GM08714 (cell line): Measurements from ENCODE around the gene VIM.

ENCODE experiments used
- H3K4me3 ChIP-seq: fragments of 200-500 bp; sonication (Bioruptor generic); 2 replicates; pipeline ENCODE4 v1.5.1; 2014; ENCODE audit warnings: mild to moderate bottlenecking, low read length, inconsistent platforms
- ZNF274 ChIP-seq: IDR thresholded peaks from 2 replicates; pipeline ENCODE4 v1.6.1; 2012; ENCODE audit warnings: mild to moderate bottlenecking, low read depth, low read length

VIM gene

DNA sequence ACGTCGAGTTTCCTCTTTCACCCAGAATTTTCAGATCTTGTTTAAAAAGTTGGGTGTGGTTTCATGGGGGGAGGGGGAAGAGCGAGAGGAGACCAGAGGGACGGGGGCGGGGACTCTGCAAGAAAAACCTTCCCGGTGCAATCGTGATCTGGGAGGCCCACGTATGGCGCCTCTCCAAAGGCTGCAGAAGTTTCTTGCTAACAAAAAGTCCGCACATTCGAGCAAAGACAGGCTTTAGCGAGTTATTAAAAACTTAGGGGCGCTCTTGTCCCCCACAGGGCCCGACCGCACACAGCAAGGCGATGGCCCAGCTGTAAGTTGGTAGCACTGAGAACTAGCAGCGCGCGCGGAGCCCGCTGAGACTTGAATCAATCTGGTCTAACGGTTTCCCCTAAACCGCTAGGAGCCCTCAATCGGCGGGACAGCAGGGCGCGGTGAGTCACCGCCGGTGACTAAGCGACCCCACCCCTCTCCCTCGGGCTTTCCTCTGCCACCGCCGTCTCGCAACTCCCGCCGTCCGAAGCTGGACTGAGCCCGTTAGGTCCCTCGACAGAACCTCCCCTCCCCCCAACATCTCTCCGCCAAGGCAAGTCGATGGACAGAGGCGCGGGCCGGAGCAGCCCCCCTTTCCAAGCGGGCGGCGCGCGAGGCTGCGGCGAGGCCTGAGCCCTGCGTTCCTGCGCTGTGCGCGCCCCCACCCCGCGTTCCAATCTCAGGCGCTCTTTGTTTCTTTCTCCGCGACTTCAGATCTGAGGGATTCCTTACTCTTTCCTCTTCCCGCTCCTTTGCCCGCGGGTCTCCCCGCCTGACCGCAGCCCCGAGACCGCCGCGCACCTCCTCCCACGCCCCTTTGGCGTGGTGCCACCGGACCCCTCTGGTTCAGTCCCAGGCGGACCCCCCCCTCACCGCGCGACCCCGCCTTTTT, at the start of gene VIM:
VIM (plus strand) TSS at position 151 of the 925 bp plus-strand sequence. CDS start 1,182 bp downstream, outside the sequence.
- TF ChIP-seq ZNF274 = no peak
- H3K4me3 ChIP-seq = peak within 1 kb of the TSS; percentile 64

DNA sequence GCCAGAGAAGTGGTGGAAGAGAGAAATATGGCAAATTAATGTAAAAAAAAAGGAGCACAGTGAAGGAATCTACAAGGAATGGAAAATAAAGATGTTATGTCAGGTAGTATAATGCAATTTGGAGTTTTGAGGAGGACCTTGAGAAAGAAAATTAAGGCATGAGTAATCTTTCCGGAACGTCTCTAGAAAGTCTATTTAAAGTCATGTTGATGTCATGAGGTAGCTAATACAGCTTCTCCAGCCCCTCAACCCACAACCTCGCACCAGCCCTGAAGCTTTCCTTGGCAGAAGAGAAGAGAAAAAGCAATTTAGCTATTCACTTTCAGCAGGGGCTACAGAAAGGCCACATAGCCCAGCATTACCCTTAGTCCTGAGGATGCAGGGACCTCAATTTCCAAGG, 49.0 kb upstream of the VIM start:
- H3K4me3 ChIP-seq = no peak overlapping the region
- TF ChIP-seq ZNF274 = no peak

DNA sequence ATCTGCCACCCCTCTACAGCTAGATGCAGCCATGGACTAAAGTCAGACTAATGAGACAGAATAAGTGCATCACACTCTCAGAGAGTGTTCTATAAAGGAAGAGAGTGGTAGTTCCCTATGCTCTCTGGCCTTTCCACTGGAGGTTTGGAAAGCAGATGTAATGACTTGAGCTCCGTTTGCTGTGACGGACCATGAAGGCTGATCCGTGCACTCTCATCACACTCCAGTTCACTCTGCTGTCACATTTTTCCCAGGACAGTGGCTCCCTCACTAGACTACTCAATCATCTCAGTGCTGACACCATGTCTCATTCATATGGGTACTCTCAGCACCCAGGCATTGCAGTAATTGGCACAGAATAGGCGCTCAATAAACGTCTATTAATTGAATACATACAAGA, 46.9 kb upstream of the VIM start:
- H3K4me3 ChIP-seq = no peak overlapping the region
- no peak for TF ChIP-seq ZNF274

DNA sequence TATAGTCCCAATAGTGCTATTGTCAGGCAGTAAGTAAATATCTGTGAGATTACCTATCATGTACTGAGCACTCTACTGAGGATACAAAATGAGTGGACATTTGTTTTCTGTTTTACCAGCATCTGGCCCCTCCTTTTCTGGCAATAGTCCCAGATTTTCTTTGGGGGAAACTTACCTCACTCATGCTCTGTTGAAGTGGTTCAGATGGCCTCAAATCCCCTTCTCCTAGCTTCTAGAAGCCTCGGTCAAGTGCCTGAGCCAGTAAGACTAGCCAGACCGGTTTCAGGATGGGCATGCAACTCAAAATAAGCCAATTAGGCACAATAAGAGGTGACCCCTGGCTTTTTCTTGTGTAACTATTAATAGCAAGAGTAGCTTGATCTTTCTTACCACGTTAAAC, 46.3 kb upstream of the VIM start:
- TF ChIP-seq ZNF274 = no peak
- H3K4me3 ChIP-seq = no peak overlapping the region

DNA sequence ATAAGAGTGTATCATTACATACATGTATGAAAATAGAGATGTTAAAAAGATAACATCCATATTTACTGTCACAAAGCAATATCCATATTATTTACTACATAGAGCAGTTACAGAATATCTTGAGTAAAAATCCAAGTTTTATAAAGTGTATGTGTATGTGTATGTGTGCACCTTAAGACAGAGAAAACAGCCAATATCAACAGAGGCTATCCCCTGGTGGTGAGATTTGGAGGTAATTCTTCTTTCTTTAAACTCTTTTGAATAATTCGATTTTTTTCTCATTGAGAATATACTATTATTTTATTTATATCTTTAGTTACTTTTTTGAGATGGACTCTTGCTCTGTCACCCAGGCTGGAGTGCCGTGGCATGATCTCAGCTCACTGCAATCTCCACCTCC, 44.9 kb upstream of the VIM start:
- TF ChIP-seq ZNF274 = no peak
- no peak overlapping the region for H3K4me3 ChIP-seq

DNA sequence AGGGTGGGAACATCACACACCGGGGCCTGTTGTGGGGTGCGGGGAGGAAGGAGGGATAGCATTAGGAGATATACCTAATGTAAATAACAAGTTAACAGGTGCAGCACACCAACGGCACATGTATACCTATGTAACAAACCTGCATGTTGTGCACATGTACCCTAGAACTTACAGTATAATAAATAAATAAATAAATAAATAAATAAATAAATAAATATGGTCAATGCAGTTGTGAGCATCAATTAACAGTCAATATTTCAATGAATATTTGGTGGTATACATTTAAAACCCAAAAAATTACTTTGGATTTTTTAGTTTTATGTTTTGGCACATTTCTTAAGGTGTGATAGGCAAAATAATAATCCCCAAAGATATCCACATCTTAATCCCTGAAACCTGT, 42.2 kb upstream of the VIM start:
- no peak overlapping the region for H3K4me3 ChIP-seq
- no peak for TF ChIP-seq ZNF274

DNA sequence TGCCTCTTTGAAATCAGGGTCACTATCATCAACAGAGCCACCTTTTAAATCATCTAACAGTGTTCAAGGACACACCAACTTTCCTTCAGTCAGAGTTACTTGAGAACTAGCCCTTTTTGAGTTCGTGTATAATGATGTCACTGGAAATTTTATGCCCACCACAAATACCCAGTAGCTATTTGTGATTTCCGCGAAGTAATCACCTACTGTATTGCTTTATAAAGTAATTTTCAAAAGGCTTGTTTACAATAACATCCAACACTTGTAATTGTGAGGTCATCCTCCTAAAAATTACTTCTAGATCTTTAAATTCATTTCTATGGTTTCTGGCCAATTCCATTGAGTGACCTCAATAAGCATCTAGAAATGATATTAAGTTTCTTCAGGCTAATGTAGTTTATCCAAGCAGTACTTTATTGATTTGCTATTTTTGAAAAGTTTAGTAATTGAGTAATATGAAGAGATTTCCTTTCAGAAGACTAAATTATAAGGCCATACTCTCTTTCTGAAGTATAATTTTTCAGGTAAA, 39.3 kb upstream of the VIM start:
- TF ChIP-seq ZNF274 = no peak
- no peak overlapping the region for H3K4me3 ChIP-seq

DNA sequence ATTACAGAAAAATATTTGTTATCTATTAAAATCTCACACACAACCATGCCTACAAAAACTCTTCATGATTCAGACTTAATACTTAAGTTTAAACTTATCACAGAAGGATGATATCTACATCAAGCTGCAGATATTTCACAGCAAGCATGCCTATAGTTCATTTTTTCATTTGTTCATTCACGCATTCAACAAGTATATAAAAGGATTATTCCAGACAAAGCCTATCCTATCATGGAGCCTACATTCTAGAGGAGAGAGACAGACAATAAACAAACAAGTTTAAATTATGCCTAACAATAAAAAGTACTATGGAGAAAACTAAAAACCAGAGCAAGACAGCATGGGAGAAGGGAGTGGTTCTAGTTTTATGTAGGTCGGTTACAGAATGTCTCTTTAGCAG, 37.4 kb upstream of the VIM start:
- H3K4me3 ChIP-seq = no peak overlapping the region
- no peak for TF ChIP-seq ZNF274

DNA sequence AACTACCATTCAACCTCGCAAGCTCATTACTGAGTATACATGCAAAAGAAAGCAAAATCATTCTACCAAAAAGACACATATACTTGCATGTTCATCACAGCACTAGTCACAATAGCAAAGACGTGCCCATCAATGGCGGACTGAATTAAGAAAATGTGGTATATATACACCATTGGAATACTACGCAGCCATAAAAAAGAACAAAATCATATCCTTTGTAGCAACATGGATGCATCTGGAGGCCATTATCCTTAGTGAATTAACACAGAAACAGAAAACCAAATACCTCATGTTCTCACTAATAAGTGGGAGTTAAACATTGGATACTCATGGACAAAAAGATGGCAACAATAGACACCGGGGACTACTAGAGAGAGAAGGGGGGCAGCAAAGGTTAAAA, 33.0 kb upstream of the VIM start:
- TF ChIP-seq ZNF274 = no peak
- H3K4me3 ChIP-seq = no peak overlapping the region

DNA sequence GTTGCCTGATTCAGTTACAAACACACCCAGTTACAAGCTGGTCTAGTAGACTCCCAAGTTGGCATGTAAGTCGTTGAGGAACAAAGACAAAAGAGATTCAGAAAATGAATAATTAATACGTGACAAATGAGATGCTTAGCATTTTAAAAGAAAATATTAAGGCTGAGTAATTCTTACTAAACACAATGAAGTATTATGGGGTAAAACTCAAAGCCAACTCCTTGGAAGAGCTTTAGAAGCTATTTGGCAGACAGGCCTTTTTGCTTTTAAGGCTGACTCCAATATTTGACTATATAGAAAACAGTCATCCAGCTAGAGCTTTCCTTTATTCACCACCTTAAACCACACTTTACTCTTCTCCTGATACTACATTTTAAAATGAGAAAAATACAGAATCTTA, 32.0 kb upstream of the VIM start:
- no peak overlapping the region for H3K4me3 ChIP-seq
- no peak for TF ChIP-seq ZNF274

DNA sequence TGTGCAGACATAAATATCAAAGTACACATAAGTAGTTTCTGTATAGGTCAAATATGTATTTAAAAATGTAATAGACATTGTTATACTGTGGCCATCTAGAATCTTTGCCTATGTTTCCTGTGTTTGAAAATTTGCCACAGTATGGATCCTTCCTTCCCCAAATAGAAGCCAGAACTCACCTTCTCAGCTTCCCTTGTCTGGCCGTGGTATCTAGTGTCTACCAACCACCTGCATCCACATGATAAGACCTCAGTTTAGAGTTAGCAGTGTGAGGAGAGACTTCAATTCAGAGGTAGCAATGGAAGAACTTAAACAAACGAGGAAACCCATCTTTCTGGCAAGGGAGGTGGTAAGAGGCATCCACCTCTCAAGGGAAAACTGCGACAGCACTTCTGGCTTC, 31.5 kb upstream of the VIM start:
- TF ChIP-seq ZNF274 = no peak

DNA sequence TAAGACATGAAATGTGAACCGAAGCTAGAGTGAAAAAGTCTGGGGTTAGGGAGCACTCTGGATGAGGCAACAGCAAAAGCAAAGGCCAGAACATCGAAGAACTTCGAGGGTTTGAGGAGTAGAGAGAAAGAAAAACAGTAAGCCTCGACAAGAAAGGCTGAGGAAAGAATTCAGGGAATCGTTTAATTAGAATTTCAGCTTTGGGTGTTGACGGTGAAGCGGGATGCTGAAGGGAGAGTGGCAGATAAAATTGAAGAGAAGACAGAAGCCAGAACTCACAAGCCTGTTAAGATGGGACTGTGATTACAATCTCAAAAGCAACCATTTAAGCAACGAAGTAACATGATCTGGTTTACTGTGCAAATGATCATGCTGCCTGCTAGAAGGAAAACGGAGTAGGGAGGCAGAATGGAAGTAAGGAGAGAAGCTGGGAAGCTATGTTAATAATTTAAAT, 28.7 kb upstream of the VIM start:
- no peak overlapping the region; the same call in 1 of the 2 replicates for H3K4me3 ChIP-seq
- TF ChIP-seq ZNF274 = no peak

More for the DNA sequence above, 31.5 kb upstream of the VIM start:
- no peak overlapping the region for H3K4me3 ChIP-seq

DNA sequence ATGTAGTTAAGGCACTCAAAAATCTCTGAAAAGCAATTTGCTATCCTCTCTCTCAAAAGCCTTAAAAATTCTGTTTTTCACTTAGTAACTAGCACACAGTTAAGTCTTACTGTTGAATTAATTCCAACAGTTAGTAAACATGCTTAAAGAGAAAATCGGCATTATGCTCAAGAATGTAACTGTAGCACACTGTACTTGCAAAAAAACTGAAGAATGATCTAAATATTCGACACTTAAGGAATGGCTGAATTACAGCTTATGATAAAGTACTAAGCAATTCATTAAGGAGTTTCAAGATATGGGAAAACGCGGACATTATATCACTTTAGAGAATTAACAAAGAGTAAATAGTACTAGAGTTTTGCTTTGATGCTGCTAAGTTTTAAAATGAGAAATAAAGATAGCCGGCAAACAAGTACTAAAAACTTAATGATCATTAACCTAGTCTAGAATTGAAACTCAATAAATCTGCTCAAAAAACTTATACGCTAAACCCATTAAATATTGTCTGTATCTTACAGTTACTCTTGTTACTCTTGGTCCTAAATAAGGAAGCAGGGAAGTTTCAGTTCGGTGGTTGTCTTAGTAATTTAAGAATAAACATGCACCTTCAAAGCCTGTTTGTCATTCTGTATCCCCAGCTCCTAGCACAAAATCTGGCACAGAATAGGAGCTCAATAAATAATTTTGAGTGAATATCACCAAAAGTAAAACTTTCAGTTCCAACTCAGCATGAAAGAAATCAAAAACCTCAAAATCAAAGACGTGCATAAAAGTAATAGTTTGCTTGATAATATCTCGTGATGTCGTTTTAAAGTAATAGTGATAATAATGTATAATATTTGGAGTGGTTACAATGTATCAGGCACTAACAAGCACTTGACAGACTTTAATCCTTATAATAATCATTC, 27.8 kb upstream of the VIM start:
- peak overlapping the region; percentile 74 for H3K4me3 ChIP-seq
- TF ChIP-seq ZNF274 = no peak
